ENCODE measurements around the gene TBC1D13.

DNA sequence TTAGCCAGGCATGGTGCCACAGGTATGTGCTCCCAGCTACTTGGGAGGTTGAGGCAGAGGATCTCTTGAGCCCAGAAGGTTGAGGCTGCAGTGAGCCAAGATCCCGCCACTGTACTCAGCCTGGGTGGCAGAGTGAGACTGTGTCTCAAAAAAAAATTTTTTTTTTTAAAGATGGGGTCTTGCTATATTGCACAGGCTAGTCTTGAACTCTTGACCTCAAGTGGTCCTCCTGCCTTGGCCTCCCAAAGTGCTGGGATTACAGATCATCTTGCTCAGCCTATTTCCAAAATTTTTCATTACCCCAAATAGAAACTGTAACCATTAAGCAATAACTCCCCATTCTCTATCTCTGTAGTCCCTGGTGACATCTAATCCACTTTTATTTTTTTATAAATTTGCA, 4.4 kb upstream of the TBC1D13 start:
- TF ChIP-seq, protein P1, sequence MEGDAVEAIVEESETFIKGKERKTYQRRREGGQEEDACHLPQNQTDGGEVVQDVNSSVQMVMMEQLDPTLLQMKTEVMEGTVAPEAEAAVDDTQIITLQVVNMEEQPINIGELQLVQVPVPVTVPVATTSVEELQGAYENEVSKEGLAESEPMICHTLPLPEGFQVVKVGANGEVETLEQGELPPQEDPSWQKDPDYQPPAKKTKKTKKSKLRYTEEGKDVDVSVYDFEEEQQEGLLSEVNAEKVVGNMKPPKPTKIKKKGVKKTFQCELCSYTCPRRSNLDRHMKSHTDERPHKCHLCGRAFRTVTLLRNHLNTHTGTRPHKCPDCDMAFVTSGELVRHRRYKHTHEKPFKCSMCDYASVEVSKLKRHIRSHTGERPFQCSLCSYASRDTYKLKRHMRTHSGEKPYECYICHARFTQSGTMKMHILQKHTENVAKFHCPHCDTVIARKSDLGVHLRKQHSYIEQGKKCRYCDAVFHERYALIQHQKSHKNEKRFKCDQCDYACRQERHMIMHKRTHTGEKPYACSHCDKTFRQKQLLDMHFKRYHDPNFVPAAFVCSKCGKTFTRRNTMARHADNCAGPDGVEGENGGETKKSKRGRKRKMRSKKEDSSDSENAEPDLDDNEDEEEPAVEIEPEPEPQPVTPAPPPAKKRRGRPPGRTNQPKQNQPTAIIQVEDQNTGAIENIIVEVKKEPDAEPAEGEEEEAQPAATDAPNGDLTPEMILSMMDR (IDR thresholded peaks at IDR 0.05; ENCODE audit: low read depth, low read length, poor library complexity, severe bottlenecking): no peak
- TF ChIP-seq EZH2phosphoT487 (IDR thresholded peaks at IDR 0.05; ENCODE audit: borderline replicate concordance, low read length): no peak
